Neural progenitor cell (in vitro differentiated cells): ENCODE results near the gene DOCK10. TPM values are rescaled to one million over a fixed set of nuclear protein-coding genes. Genes with fewer than 3 reads are reported as not detected.

ENCODE experiments used
- DNase-seq: peaks from one replicate; pipeline ENCODE4 v3.0.0-alpha.2; 2016; ENCODE audit warnings: low spot score
- H2AFZ ChIP-seq: fragments of 200-600 bp; sonication (generic); replicated peaks from 2 replicates; pipeline ENCODE4 v1.6.1; 2016; ENCODE audit warnings: antibody characterized with exemption
- H3F3A ChIP-seq: fragments of 200-600 bp; sonication (generic); 2 replicates; pipeline ENCODE4 v1.6.1; 2016; ENCODE audit warnings: antibody characterized with exemption, low read depth
- H3K27ac ChIP-seq: fragments of 200-600 bp; sonication (generic); 2 replicates; pipeline ENCODE4 v1.5.1; 2016; ENCODE audit warnings: mild to moderate bottlenecking
- H3K27me3 ChIP-seq: fragments of 200-600 bp; sonication (generic); 2 replicates; pipeline ENCODE4 v1.6.1; 2016; ENCODE audit warnings: mild to moderate bottlenecking, moderate library complexity
- H3K36me3 ChIP-seq: fragments of 200-600 bp; sonication (generic); 2 replicates; pipeline ENCODE4 v1.5.1; 2016
- H3K4me1 ChIP-seq: fragments of 200-600 bp; sonication (generic); 2 replicates; pipeline ENCODE4 v1.6.1; 2016; ENCODE audit warnings: mixed run types
- H3K4me2 ChIP-seq: fragments of 200-600 bp; sonication (generic); 2 replicates; pipeline ENCODE4 v1.6.1; 2016
- H3K4me3 ChIP-seq: fragments of 200-600 bp; sonication (generic); 2 replicates; pipeline ENCODE4 v1.5.1; 2016
- H3K79me2 ChIP-seq: fragments of 200-600 bp; sonication (generic); 2 replicates; pipeline ENCODE4 v1.6.1; 2016; ENCODE audit warnings: low read depth
- H3K9ac ChIP-seq: fragments of 200-600 bp; sonication (generic); 2 replicates; pipeline ENCODE4 v1.6.1; 2016
- H3K9me3 ChIP-seq: fragments of 200-600 bp; sonication (generic); 2 replicates; pipeline ENCODE4 v1.5.1; 2016; ENCODE audit warnings: low read depth
- H4K20me1 ChIP-seq: fragments of 200-600 bp; sonication (generic); 2 replicates; pipeline ENCODE4 v1.6.1; 2016; ENCODE audit warnings: low read depth
- H3K27ac Mint-ChIP-seq: 3 replicates; pipeline ENCODE4 v1.8.0; 2021; ENCODE audit warnings: mixed read lengths
- H3K27me3 Mint-ChIP-seq: 2 replicates; pipeline ENCODE4 v1.8.0; 2022; ENCODE audit warnings: low read depth, mild to moderate bottlenecking, inconsistent platforms, moderate library complexity, mixed read lengths; ENCODE audit not compliant: insufficient read depth
- H3K36me3 Mint-ChIP-seq: 3 replicates; pipeline ENCODE4 v1.8.0; 2021; ENCODE audit warnings: mixed read lengths
- H3K4me1 Mint-ChIP-seq: 3 replicates; pipeline ENCODE4 v1.8.0; 2021; ENCODE audit warnings: mixed read lengths
- H3K4me3 Mint-ChIP-seq: 3 replicates; pipeline ENCODE4 v1.8.0; 2021; ENCODE audit warnings: mild to moderate bottlenecking, moderate library complexity, mixed read lengths
- H3K9me3 Mint-ChIP-seq: 3 replicates; pipeline ENCODE4 v1.8.0; 2020; ENCODE audit warnings: mixed read lengths
- CTCF ChIP-seq: fragments of 200-600 bp; sonication (generic); IDR thresholded peaks from 2 replicates; pipeline ENCODE4 v1.5.1; 2017; ENCODE audit warnings: antibody characterized with exemption, mild to moderate bottlenecking
- EZH2 ChIP-seq: fragments of 200-600 bp; sonication (generic); IDR thresholded peaks from 2 replicates; pipeline ENCODE4 v1.6.1; 2017; ENCODE audit warnings: antibody characterized with exemption, mild to moderate bottlenecking, moderate library complexity
- EZH2phosphoT487 ChIP-seq: fragments of 200-600 bp; sonication (generic); IDR thresholded peaks from 2 replicates; pipeline ENCODE4 v1.6.1; 2017; ENCODE audit warnings: antibody characterized with exemption
- total RNA-seq: library from RNA; depleted of rRNA; stranded (reverse); fragments of >200 nt; gene quantifications from 2 replicates; pipeline ENCODE4 v1.2.3, GENCODE V29; 2015; ENCODE audit warnings: low replicate concordance

Gene DOCK10
- total RNA-seq, 1 donor from 2014 or later: 1.1 TPM

- Mint-ChIP-seq H3K9me3 (no peaks in the 10 kb centered on the region), H3K4me1 (peaks cover 21% of the 10 kb centered on the region), H3K4me3 (no peak overlapping the region), H3K27ac (peak overlapping the region; percentile 39), H3K27me3 (peaks cover 2% of the 10 kb centered on the region), H3K36me3 (no peaks in the 10 kb centered on the region)
- peaks cover 2% of the 10 kb centered on the region for H3K4me1 ChIP-seq
- H3K4me3 ChIP-seq: no peak overlapping the region
- H3K9me3 ChIP-seq: no peaks in the 10 kb centered on the region
- no peaks in the 10 kb centered on the region for H4K20me1 ChIP-seq
- TF ChIP-seq EZH2phosphoT487 (no peak), CTCF (no peak), EZH2 (no peak)
- H3K27me3 ChIP-seq: no peaks in the 10 kb centered on the region
- H3K79me2 ChIP-seq: no peaks in the 10 kb centered on the region
- H3K4me2 ChIP-seq: no peak overlapping the region
- H3K27ac ChIP-seq: no peak overlapping the region
- no peaks in the 10 kb centered on the region for H3F3A ChIP-seq
- H2AFZ ChIP-seq: peak overlapping the region; percentile 84
- no peaks in the 10 kb centered on the region for H3K36me3 ChIP-seq
- no peak for DNase-seq
- H3K9ac ChIP-seq: no peak overlapping the region
These were observed 58.3 kb downstream of the DOCK10 start for GRCh38 chr2:224983712-224984554.

- peak overlapping the region; percentile 48 for H3K27ac Mint-ChIP-seq
- no peak overlapping the region for H3K4me2 ChIP-seq
- H3K4me1 Mint-ChIP-seq: peaks cover 21% of the 10 kb centered on the region
- no peaks in the 10 kb centered on the region for H4K20me1 ChIP-seq
- peaks cover 2% of the 10 kb centered on the region for H3K4me1 ChIP-seq
- no peaks in the 10 kb centered on the region for H3F3A ChIP-seq
- H3K27me3 Mint-ChIP-seq: peaks cover 2% of the 10 kb centered on the region
- no peak for DNase-seq
- no peak overlapping the region for H3K9ac ChIP-seq
- no peaks in the 10 kb centered on the region for H3K36me3 Mint-ChIP-seq
- H3K27me3 ChIP-seq: no peaks in the 10 kb centered on the region
- no peak overlapping the region for H3K27ac ChIP-seq
- H3K9me3 ChIP-seq: no peaks in the 10 kb centered on the region
- TF ChIP-seq EZH2phosphoT487: no peak
- no peak for TF ChIP-seq CTCF
- no peak for TF ChIP-seq EZH2
- H3K79me2 ChIP-seq: no peaks in the 10 kb centered on the region
- no peaks in the 10 kb centered on the region for H3K9me3 Mint-ChIP-seq
- H3K4me3 ChIP-seq: no peak overlapping the region
- H2AFZ ChIP-seq: no peak overlapping the region
- no peaks in the 10 kb centered on the region for H3K36me3 ChIP-seq
- no peak overlapping the region for H3K4me3 Mint-ChIP-seq
These were observed 59.2 kb downstream of the DOCK10 start for GRCh38 chr2:224982910-224983711.

GRCh38 chr2:224982226-224982625, 60.0 kb downstream of the DOCK10 start:
- Mint-ChIP-seq H3K9me3 (no peaks in the 10 kb centered on the region), H3K4me3 (no peak overlapping the region), H3K36me3 (no peaks in the 10 kb centered on the region), H3K27ac (no peak overlapping the region), H3K27me3 (peaks cover 2% of the 10 kb centered on the region), H3K4me1 (peaks cover 21% of the 10 kb centered on the region)
- no peak overlapping the region for H3K27ac ChIP-seq
- no peaks in the 10 kb centered on the region for H3K36me3 ChIP-seq
- no peaks in the 10 kb centered on the region for H3F3A ChIP-seq
- no peaks in the 10 kb centered on the region for H4K20me1 ChIP-seq
- H3K9ac ChIP-seq: no peak overlapping the region
- peaks cover 2% of the 10 kb centered on the region for H3K4me1 ChIP-seq
- H3K4me2 ChIP-seq: no peak overlapping the region
- H3K9me3 ChIP-seq: no peaks in the 10 kb centered on the region
- no peaks in the 10 kb centered on the region for H3K79me2 ChIP-seq
- H3K27me3 ChIP-seq: no peaks in the 10 kb centered on the region
- no peak overlapping the region for H3K4me3 ChIP-seq
- DNase-seq: no peak
- H2AFZ ChIP-seq: peak overlapping the region; percentile 19
- TF ChIP-seq EZH2 (no peak), CTCF (no peak), EZH2phosphoT487 (no peak)
